Airway epithelial cell (primary cell): Measurements from ENCODE around the gene IFNA16. TPM values are rescaled to one million over a fixed set of nuclear protein-coding genes. Genes with fewer than 3 reads are reported as not detected.

Experiments used
- total RNA-seq: library from RNA; depleted of rRNA; stranded (reverse); fragments of >200 nt; gene quantifications from 2 replicates; pipeline ENCODE4 v1.2.3, GENCODE V29; 2015

IFNA16 gene
- not detected in 2 replicates for total RNA-seq

DNA sequence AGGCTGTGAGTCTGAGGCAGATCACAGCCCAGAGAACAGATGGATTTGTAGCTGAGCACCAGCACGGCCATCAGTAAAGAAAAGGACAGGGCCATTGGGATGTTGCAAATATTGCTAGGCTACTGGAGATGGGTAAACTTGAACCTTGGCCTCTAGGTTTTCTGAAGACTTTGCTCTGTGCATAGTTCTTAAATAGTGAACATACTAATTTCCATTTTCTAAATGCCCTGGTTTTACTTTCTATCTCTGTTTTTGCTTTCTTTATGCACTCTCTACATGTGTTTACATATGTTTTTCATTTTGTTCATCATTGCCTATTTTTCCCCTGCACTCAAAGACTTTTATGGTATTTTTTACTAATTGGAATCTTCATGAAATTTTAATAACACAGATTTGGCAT lies at the start of gene IFNA16:
IFNA16 (minus strand) TSS at position 101 of the 400 bp plus-strand sequence; CDS start at position 95, 6 bp downstream.

DNA sequence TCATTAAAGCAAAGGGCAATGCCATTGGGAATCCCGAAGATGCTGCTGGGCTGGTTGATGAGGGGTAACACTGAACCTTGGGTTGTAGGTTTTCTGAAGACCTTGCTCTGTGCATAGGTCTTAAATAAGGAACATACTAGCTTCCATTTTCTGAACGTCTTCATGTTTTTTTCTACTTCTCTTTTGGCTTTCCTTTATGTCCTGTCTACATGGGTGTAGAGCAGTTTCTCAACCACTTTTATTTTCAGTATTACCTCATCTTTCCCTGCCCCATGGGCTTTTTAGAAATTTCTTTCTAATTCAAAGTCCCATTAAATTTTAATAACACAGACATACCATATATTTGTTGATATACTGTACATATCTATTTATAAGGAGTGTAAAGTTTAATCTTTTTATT lies 22.8 kb upstream of the IFNA16 start, which contains the start of gene IFNA14:
IFNA14 (minus strand) TSS at position 95 of the 400 bp plus-strand sequence; CDS start at position 25, 70 bp downstream.

DNA sequence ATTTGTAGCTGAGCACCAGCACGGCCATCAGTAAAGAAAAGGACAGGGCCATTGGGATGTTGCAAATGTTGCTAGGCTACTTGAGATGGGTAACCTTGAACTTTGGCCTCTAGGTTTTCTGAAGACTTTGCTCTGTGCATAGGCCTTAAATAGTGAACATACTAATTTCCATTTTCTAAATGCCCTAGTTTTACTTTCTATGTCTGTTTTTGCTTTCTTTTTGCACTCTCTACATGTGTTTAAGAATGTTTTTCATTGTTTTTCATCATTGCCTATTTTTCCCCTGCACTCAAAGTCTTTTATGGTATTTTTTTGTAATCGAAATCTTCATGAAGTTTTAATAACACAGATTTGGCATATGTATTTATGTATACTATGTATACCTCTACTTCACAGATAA lies 11.0 kb upstream of the IFNA16 start, which contains the start of gene IFNA17:
IFNA17 (minus strand) TSS at position 101 of the 400 bp plus-strand sequence; CDS start at position 52, 49 bp downstream.

DNA sequence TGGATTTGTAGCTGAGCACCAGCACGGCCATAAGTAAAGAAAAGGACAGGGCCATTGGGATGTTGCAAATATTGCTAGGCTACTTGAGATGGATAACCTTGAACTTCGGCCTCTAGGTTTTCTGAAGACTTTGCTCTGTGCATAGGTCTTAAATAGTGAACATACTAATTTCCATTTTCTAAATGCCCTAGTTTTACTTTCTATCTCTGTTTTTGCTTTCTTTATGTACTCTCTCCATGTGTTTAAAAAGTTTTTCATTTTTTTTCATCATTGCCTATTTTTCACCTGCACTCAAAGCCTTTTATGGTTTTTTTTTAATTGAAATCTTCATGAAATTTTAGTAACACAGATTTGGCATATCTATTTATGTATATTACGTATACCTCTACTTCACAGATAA lies 10.1 kb downstream of the IFNA16 start, which contains the start of gene IFNA10:
IFNA10 (minus strand) TSS at position 101 of the 400 bp plus-strand sequence; CDS start at position 55, 46 bp downstream.

DNA sequence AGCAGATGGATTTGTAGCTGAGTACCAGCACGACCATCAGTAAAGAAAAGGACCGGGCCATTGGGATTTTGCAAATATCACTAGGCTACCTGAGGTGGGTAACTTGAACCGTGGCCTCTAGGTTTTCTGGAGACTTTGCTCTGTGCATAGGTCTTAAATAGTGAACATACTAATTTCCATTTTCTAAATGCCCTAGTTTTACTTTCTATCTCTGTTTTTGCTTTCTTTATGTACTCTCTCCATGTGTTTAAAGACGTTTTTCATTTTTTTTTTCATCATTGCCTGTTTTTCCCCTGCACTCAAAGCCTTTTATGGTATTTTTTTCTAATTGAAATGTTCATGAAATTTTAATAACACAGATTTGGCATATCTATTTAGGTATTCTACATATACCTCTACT lies 15.0 kb downstream of the IFNA16 start, which contains the start of gene IFNA7:
IFNA7 (minus strand) TSS at position 101 of the 400 bp plus-strand sequence; CDS start at position 61, 40 bp downstream.

DNA sequence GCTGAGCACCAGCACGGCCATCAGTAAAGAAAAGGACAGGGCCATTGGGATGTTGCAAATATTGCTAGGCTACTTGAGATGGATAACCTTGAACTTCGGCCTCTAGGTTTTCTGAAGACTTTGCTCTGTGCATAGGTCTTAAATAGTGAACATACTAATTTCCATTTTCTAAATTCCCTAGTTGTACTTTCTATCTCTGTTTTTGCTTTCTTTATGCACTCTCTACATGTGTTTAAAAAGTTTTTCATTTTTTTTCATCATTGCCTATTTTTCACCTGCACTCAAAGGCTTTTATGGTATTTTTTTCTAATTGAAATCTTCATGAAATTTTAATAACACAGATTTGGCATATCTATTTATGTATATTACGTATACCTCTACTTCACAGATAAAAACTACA lies 29.6 kb downstream of the IFNA16 start, which contains the start of gene IFNA4:
IFNA4 (minus strand) TSS at position 101 of the 400 bp plus-strand sequence; CDS start at position 45, 56 bp downstream.

DNA sequence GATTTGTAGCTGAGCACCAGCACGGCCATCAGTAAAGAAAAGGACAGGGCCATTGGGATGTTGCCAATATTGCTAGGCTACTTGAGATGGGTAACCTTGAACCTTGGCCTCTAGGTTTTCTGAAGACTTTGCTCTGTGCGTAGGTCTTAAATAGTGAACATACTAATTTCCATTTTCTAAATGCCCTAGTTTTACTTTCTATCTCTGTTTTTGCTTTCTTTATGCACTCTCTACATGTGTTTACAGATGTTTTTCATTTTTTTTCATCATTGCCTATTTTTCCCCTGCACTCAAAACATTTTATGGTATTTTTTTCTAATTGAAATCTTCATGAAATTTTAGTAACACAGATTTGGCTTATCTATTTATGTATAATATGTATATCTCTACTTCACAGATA lies 50.6 kb downstream of the IFNA16 start, which contains the start of gene IFNA21:
IFNA21 (minus strand) TSS at position 101 of the 400 bp plus-strand sequence; CDS start at position 53, 48 bp downstream.

Other genes starting within 250 kb of the IFNA16 start
- 2.3 and 3.4 TPM in 2 replicates for gene HACD4, start 185.7 kb downstream of the IFNA16 start, total RNA-seq
- not detected in 2 replicates for gene IFNB1, start 139.4 kb downstream of the IFNA16 start, total RNA-seq
- not detected in 2 replicates for gene IFNW1, start 75.5 kb downstream of the IFNA16 start, total RNA-seq
- not detected in 2 replicates for gene IFNA21, start 50.7 kb downstream of the IFNA16 start, total RNA-seq
- gene IFNA4, start 29.7 kb downstream of the IFNA16 start, total RNA-seq: not detected in 2 replicates
- gene IFNA7, start 15.1 kb downstream of the IFNA16 start, total RNA-seq: not detected in 2 replicates
- not detected in 2 replicates for gene IFNA10, start 10.2 kb downstream of the IFNA16 start, total RNA-seq
- not detected in 2 replicates for gene IFNA17, start 10.9 kb upstream of the IFNA16 start, total RNA-seq
- not detected in 2 replicates for gene IFNA14, start 22.7 kb upstream of the IFNA16 start, total RNA-seq
- gene IFNA5, start 88.0 kb upstream of the IFNA16 start, total RNA-seq: not detected in 2 replicates
- gene KLHL9, start 118.1 kb upstream of the IFNA16 start, total RNA-seq: 15.2 and 17.8 TPM in 2 replicates
- not detected in 2 replicates for gene IFNA6, start 133.6 kb upstream of the IFNA16 start, total RNA-seq
- gene IFNA13, start 150.7 kb upstream of the IFNA16 start, total RNA-seq: not detected in 2 replicates
- not detected in 2 replicates for gene IFNA2, start 168.1 kb upstream of the IFNA16 start, total RNA-seq
- not detected in 2 replicates for gene IFNA8, start 191.8 kb upstream of the IFNA16 start, total RNA-seq
- gene IFNA1, start 223.1 kb upstream of the IFNA16 start, total RNA-seq: not detected in 2 replicates